ENCODE data around the gene UQCR10. TPM values are rescaled to one million over a fixed set of nuclear protein-coding genes. Genes with fewer than 3 reads are reported as not detected.

UQCR10 gene
- total RNA-seq, 1 donor from 2014 or later: 42.4 TPM

DNA sequence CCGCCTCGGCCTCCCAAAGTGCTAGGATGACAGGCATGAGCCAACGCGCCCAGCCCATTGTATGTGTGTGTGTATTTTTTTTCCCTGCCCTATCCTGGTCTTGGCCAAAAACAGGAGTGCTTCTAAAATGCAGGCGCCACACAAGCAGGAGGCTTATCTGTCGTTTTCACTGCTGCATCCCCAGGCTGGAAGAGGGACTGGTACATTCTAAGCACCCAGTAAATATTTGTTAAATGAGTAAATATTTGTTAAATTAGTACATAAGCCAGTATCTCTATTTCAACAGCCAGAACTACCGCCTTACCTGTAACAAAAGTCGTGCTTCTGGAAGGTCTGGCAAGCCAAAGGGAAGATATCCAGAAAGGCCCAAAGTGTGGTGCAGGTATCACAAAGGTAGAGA lies 46.0 kb downstream of the UQCR10 start:
- FAIRE-seq (no peak), DNase-seq (ENCODE audit: low read depth) (no peak)
- TF ChIP-seq, protein P1, sequence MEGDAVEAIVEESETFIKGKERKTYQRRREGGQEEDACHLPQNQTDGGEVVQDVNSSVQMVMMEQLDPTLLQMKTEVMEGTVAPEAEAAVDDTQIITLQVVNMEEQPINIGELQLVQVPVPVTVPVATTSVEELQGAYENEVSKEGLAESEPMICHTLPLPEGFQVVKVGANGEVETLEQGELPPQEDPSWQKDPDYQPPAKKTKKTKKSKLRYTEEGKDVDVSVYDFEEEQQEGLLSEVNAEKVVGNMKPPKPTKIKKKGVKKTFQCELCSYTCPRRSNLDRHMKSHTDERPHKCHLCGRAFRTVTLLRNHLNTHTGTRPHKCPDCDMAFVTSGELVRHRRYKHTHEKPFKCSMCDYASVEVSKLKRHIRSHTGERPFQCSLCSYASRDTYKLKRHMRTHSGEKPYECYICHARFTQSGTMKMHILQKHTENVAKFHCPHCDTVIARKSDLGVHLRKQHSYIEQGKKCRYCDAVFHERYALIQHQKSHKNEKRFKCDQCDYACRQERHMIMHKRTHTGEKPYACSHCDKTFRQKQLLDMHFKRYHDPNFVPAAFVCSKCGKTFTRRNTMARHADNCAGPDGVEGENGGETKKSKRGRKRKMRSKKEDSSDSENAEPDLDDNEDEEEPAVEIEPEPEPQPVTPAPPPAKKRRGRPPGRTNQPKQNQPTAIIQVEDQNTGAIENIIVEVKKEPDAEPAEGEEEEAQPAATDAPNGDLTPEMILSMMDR (IDR thresholded peaks at IDR 0.05; ENCODE audit: insufficient read depth, low read length, severe bottlenecking): no peak
- no peak overlapping the region for H3K4me3 ChIP-seq (ENCODE audit: low read depth, low read length)
- H3K27me3 ChIP-seq (ENCODE audit: control insufficient read depth, insufficient read depth, low read length): no peaks in the 10 kb centered on the region
- H3K36me3 ChIP-seq (ENCODE audit: control insufficient read depth, insufficient read depth, low read length): peaks cover 14% of the 10 kb centered on the region

DNA sequence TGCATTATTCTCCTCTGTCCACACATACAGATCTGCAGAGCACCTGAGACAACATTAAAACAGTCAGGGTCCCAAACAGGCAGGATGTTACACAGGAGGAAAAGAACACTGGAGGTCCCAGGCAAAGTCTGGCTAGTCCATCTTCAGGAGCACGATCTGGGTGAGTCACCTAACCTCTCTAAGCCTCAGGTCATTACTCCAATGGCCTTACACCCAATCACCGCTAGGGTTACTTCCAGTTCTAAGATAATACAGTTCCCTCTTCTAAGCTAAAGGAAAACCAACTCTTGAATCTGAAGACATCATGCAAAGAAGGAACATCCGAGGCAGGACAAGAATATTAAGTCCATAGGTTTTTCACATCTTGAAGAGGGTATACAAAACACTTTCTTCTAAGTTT lies 46.4 kb downstream of the UQCR10 start:
- H3K27me3 ChIP-seq (ENCODE audit: control insufficient read depth, insufficient read depth, low read length): no peaks in the 10 kb centered on the region
- peaks cover 14% of the 10 kb centered on the region for H3K36me3 ChIP-seq (ENCODE audit: control insufficient read depth, insufficient read depth, low read length)
- FAIRE-seq: no peak
- DNase-seq (ENCODE audit: low read depth): peak; percentile 23
- no peak overlapping the region for H3K4me3 ChIP-seq (ENCODE audit: low read depth, low read length)
- TF ChIP-seq, protein P1 (IDR thresholded peaks at IDR 0.05; ENCODE audit: insufficient read depth, low read length, severe bottlenecking): peak; percentile 19

DNA sequence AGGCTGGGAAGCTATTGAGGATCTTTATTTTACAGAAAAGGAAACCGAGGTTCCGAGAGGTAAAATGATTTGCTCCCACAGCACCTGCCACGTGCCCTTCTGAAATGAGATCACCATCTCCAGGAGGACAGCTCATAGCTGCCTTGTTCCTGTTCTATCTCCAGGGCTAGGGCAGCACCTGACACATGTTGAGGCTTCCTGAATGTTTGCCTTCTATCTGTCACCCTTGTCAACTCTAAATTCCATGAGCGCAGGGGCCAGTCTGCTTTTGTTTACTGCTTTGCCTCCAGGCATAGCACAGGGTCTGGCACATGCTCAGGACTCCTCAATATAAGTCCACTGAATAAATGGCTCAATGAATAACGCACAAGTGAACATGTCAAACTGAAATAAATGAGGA lies 46.8 kb downstream of the UQCR10 start:
- H3K36me3 ChIP-seq (ENCODE audit: control insufficient read depth, insufficient read depth, low read length): peaks cover 14% of the 10 kb centered on the region
- TF ChIP-seq, protein P1 (IDR thresholded peaks at IDR 0.05; ENCODE audit: insufficient read depth, low read length, severe bottlenecking): no peak
- no peaks in the 10 kb centered on the region for H3K27me3 ChIP-seq (ENCODE audit: control insufficient read depth, insufficient read depth, low read length)
- FAIRE-seq (no peak), DNase-seq (ENCODE audit: low read depth) (peak; percentile 44)
- H3K4me3 ChIP-seq (ENCODE audit: low read depth, low read length): no peak overlapping the region

DNA sequence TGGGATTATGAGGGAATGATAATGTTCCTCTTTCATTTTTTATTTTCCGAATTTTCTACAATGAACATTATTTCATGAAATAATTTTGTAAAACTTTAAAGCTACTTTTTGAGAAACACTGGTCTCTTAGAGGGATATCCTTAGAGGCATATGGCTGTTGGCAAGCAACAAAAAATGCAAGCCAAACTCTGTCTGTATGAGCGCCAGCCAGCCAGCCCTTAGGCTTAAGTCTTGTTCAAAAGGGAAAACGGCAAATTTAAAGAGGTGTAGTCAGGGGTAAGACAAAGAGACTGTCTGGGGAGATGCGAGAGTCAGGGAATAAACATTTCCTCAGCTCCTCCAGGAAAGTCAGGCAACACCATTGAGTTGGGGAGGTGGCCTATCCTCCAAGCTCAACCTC lies 48.4 kb downstream of the UQCR10 start:
- TF ChIP-seq, protein P1 (IDR thresholded peaks at IDR 0.05; ENCODE audit: insufficient read depth, low read length, severe bottlenecking): no peak
- no peak for FAIRE-seq
- no peak for DNase-seq (ENCODE audit: low read depth)
- Histone ChIP-seq H3K27me3 (ENCODE audit: control insufficient read depth, insufficient read depth, low read length) (no peaks in the 10 kb centered on the region), H3K36me3 (ENCODE audit: control insufficient read depth, insufficient read depth, low read length) (peaks cover 10% of the 10 kb centered on the region), H3K4me3 (ENCODE audit: low read depth, low read length) (no peak overlapping the region)

DNA sequence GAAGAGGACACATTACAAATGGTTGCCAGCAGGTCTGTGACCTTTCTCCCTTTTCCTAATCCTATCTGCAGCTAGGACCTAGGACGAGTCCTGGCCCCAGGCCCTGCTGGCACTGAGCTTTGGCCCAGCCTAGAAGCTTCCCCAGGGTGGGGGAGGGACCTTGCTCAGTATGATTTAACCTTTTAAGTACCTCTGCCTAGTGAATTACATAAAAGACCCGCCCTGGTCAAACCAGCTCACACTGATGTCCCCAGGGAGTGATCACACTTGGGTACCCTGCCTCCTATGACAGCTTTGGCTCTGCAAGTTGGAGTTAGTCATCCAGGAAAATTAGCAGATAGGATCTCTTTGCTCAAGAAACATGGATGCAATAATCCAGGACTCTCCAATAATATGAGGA lies 49.0 kb downstream of the UQCR10 start:
- no peak overlapping the region for H3K4me3 ChIP-seq (ENCODE audit: low read depth, low read length)
- TF ChIP-seq, protein P1 (IDR thresholded peaks at IDR 0.05; ENCODE audit: insufficient read depth, low read length, severe bottlenecking): no peak
- H3K27me3 ChIP-seq (ENCODE audit: control insufficient read depth, insufficient read depth, low read length): no peaks in the 10 kb centered on the region
- peaks cover 10% of the 10 kb centered on the region for H3K36me3 ChIP-seq (ENCODE audit: control insufficient read depth, insufficient read depth, low read length)
- DNase-seq (ENCODE audit: low read depth) (peak; percentile 59), FAIRE-seq (no peak)

DNA sequence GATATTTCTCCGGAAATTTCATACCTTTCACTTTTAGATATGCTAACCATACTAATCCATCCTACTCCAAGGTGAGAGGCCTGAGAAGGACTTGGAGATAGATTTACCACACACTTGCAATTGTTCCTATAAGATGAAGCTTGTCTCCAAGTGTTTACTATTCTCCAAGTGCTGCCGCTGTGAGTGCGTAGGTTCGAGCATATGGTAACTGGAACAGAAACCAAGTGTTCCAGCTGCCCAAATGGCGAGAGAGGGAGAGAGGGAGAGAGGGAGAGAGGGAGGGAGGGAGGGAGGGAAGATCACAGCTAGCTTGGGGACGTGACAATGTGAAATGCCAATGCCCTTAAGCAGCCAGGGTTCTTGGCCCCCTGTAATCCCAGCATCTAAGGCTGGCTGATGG lies 49.4 kb downstream of the UQCR10 start:
- Histone ChIP-seq H3K36me3 (ENCODE audit: control insufficient read depth, insufficient read depth, low read length) (peaks cover 10% of the 10 kb centered on the region), H3K27me3 (ENCODE audit: control insufficient read depth, insufficient read depth, low read length) (no peaks in the 10 kb centered on the region), H3K4me3 (ENCODE audit: low read depth, low read length) (no peak overlapping the region)
- TF ChIP-seq, protein P1 (IDR thresholded peaks at IDR 0.05; ENCODE audit: insufficient read depth, low read length, severe bottlenecking): no peak
- FAIRE-seq: no peak
- no peak for DNase-seq (ENCODE audit: low read depth)

Data from bronchial epithelial cell (primary cell).